WTC11 (cell line): Measurements from ENCODE around the gene VSTM2B.

Source experiments
- ATF2 ChIP-seq: sonication (generic); formaldehyde crosslinking; IDR thresholded peaks from 2 replicates; pipeline ENCODE4 v1.8.1; 2022; ENCODE audit warnings: low read depth, missing genetic modification reagents, borderline replicate concordance
- CTCF ChIP-seq: fragments of 200-600 bp; IDR thresholded peaks from 2 replicates; pipeline ENCODE4 v1.8.0; 2022; ENCODE audit warnings: antibody characterized with exemption
- GABPB1 ChIP-seq: sonication (generic); formaldehyde crosslinking; IDR thresholded peaks from 2 replicates; pipeline ENCODE4 v1.8.1; 2023; ENCODE audit warnings: mild to moderate bottlenecking, missing genetic modification reagents
- MXD4 ChIP-seq: fragments of 250-450 bp; sonication (Bioruptor Pico); IDR thresholded peaks from 2 replicates; pipeline ENCODE4 v1.8.0; 2021; ENCODE audit warnings: mild to moderate bottlenecking, moderate library complexity, borderline replicate concordance
- TP53 ChIP-seq: sonication (generic); formaldehyde crosslinking; IDR thresholded peaks from 2 replicates; pipeline ENCODE4 v1.8.1; 2023; ENCODE audit warnings: mild to moderate bottlenecking, missing genetic modification reagents

GRCh38 chr19:29576761-29577648, 51.2 kb downstream of the VSTM2B start:
- TF ChIP-seq CTCF (no peak), MXD4 (no peak), ATF2 (CRISPR knock-in tag) (no peak), TP53 (CRISPR knock-in tag) (no peak), GABPB1 (CRISPR knock-in tag) (no peak)
